HAP-1 (cell line): Measurements from ENCODE around the gene ANXA4.

Experiments used
- DNase-seq, 2 experiments: peaks; one replicate each; pipeline ENCODE4 v3.0.0-alpha.2; 2016 to 2020; ENCODE audit warnings: low spot score in 2 of 2
- H3K27me3 ChIP-seq: fragments of 250-450 bp; sonication (Bioruptor Pico); 2 replicates; pipeline ENCODE4 v1.5.1; 2020; ENCODE audit warnings: low read depth, mild to moderate bottlenecking, moderate library complexity
- H3K36me3 ChIP-seq: fragments of 250-450 bp; sonication (Bioruptor Pico); replicated peaks from 2 replicates; pipeline ENCODE4 v1.5.1; 2020; ENCODE audit warnings: mild to moderate bottlenecking
- H3K4me1 ChIP-seq: fragments of 250-450 bp; sonication (Bioruptor Pico); 2 replicates; pipeline ENCODE4 v1.5.1; 2020; ENCODE audit warnings: mild to moderate bottlenecking
- H3K4me3 ChIP-seq: fragments of 250-450 bp; sonication (Bioruptor Pico); 2 replicates; pipeline ENCODE4 v1.5.1; 2020; ENCODE audit warnings: mild to moderate bottlenecking, moderate library complexity
- H3K9me3 ChIP-seq: fragments of 250-450 bp; sonication (Bioruptor Pico); 2 replicates; pipeline ENCODE4 v1.5.1; 2020; ENCODE audit warnings: mild to moderate bottlenecking, moderate library complexity
- in situ Hi-C: fragments of 300-500 bp; cut with MboI; formaldehyde crosslinking; loops from 3 replicates; pipeline ENCODE4 v1.14.3; 2020; ENCODE audit warnings: low sequenced_read_pairs, inconsistent platforms, mixed read lengths

Gene ANXA4

DNA sequence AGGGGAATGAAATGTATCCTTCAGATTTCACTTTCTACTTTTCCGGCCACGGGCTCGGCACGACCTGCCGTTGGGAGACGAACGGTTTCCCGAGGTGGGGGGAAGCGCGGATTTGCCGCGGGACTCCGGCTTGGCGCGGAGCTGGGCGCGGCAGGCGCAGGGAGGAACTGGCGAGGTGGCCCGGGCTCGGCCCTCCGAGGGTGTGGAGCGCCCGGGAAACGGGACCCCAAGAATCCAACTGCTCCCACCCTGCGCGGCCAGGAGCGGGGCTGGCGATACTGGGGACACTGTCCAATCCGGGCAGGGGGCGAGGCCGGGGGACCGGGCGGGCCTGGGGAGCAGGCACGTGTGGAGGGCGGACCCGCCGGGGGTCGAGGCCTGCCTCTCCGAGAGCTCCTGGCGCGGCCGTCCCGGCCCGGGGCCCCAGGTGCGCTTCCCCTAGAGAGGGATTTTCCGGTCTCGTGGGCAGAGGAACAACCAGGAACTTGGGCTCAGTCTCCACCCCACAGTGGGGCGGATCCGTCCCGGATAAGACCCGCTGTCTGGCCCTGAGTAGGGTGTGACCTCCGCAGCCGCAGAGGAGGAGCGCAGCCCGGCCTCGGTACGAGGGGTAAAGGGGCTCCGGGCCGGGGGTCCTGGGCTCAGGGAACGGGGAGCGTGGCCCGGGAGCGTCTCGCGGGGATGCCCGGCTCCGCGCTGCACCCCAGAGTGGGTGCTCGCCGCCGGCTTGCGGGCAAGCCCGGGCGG is at the start of gene ANXA4:
Gene ANXA4 (plus strand): TSS at position 560 of the 747 bp plus-strand sequence. CDS start 39,432 bp downstream, outside the sequence.
- in situ Hi-C loops = no loop called here
- peaks cover 20% of the 10 kb centered on the region for H3K4me1 ChIP-seq

DNA sequence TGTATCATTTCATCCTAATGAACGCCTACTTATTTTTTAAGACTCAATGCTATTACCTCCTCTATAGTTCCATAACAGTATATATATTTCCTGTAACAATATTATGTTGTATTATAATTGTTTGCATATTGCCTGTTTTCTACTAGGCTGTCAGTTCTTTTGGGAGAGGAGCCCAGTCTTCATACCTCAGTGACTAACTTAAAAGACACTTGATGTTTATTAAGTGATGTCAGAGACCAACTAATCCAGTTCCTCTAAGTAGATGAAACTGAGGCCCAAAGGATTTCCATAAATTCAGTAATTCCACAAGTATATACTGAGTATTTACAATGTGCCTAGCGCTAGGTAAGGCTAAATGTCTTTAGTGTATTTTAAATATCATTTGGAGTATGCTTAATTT is 49.5 kb upstream of the ANXA4 start:
- Histone ChIP-seq H3K9me3 (no peaks in the 10 kb centered on the region), H3K4me1 (no peaks in the 10 kb centered on the region), H3K4me3 (no peak overlapping the region), H3K36me3 (no peaks in the 10 kb centered on the region), H3K27me3 (no peaks in the 10 kb centered on the region)
- in situ Hi-C loops = no loop called here
- DNase-seq = no peak

More for the DNA sequence above, at the start of gene ANXA4:
- peak; percentile 72 to 87 for DNase-seq
- H3K36me3 ChIP-seq = no peaks in the 10 kb centered on the region
- H3K27me3 ChIP-seq = no peaks in the 10 kb centered on the region
- H3K9me3 ChIP-seq = no peaks in the 10 kb centered on the region
- H3K4me3 ChIP-seq = peak within 1 kb of the TSS; percentile 57

DNA sequence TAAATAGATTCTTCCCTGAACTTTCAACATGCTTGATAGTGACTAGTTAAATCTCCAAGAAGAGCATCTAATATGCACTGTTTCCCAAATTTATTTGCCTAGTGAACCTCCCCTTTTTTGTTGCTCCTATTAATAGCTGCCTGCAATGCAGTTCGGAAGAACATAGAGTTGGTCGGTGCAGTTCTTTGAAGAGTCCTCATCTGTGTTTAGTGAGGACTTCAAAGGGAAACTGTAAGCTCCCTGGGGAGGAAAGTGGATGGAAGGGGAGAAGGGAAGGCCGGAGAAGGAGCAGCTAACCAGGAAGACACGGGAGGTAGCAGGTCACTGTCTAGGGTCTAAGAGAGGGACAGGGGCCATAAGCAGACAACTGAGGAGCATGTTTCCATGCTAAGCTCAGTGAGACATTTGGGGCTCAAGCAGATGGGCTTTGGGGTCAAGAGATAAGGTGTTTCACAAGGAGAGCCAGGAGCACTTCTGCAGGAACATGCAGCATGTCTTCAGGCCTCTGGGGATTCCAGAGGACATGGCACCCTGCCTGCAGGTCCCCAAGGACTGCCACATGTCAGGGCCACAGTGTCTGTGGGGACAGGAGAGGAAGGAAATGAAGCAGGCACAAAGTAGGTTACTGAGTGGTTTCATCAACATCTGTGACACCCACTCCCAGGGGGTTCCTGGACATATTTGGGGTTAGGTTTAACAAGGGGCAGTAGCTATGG is 48.7 kb upstream of the ANXA4 start:
- Histone ChIP-seq H3K9me3 (no peaks in the 10 kb centered on the region), H3K36me3 (no peaks in the 10 kb centered on the region), H3K4me1 (no peaks in the 10 kb centered on the region), H3K27me3 (no peaks in the 10 kb centered on the region), H3K4me3 (no peak overlapping the region)
- in situ Hi-C loops = no loop called here
- DNase-seq = no peak

DNA sequence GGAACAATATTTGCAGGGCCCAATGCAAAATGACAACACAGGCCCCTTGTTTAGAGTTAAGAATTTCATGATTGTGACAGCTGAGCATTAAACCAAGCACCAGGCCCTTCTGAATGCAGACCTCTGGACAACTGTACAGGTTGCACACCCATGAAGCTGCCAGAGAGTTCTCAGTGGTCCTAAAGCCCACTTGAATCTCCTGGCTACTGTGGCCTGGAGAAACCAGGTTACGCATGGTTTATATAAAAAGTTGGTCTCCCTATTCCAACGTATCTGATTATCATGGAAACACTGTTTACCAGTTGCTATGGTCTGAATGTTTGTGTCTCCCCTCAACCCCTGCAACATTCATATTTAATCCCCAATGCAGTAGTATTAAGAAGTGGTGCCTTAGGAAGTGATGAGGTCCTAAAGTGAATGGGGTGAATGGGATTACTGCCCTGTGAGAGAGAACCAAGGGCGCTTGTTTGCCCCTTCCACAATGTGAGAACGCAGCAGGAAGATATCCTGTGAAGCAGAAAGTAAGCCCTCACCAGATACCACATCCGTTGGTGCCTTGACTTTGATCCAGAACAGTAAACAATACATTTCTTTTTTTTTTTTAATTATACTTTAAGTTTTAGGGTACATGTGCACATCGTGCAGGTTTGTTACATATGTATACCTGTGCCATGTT is 48.0 kb upstream of the ANXA4 start:
- H3K9me3 ChIP-seq = no peaks in the 10 kb centered on the region
- no peaks in the 10 kb centered on the region for H3K4me1 ChIP-seq
- no peaks in the 10 kb centered on the region for H3K27me3 ChIP-seq
- H3K4me3 ChIP-seq = no peak overlapping the region
- DNase-seq = no peak
- in situ Hi-C loops = no loop called here
- no peaks in the 10 kb centered on the region for H3K36me3 ChIP-seq

DNA sequence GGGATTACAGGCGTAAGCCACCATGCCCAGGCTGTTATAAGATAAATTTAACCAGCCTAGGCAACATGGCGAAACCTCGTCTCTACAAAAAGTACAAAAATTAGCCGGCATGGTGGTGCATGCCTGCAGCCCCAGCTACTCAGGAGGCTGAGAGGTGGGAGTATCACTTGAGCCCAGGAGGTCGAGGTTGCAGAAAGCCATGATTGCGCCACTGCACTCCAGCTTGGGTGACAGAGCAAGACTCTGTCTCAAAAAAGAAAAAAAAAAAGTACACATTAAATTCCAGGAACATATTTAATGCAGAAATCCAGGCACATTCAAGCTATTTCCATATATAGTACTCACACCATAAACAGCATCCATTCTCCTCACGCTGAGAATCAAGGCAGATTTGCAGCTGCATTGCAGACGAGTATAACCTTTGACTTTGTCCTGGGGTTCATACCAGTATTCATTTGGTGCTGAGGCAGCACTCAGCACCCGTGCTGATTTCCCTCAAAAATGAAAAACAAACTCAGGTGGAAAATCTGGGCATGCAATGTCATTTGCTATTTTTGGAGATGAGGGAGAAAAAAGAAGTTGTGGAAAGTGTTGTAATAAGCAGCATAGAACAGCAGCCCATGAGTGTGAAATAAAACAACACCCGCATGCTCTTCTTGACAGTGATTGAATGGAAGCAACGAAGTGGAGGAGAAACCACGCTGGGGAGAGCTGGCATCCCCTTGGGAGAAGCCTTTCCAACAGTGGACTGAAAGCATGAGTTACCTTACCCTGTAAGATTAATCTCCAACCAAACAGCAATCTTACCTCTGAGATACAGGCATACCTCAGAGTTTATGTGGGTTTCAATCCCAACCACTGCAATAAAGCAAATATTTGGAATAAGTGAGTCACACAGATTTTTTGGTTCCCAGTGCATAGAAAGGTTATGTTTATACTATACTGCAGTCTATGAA is 46.8 kb upstream of the ANXA4 start:
- DNase-seq = no peak
- in situ Hi-C loops = no loop called here

DNA sequence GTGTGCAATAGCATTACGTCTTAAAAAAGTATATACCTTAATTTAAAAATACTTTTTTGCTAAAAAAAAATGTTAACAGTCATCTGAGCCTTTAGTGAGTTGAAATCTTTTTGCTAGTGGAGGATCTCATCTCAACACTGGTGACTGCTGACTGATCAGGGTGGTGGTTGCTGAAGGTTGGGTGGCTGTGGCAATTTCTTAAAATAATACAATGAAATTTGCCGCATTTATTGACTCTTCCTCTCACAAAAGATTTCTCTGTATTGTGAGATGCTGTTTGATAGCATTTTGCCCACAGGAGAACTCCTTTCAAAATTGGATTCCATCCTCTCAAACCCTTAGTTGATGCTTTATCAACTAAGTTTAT is 46.1 kb upstream of the ANXA4 start:
- no peaks in the 10 kb centered on the region for H3K36me3 ChIP-seq
- in situ Hi-C loops = no loop called here
- H3K27me3 ChIP-seq = peaks cover 2% of the 10 kb centered on the region; the same call in 1 of the 2 replicates
- no peaks in the 10 kb centered on the region for H3K9me3 ChIP-seq
- no peak for DNase-seq
- no peak overlapping the region for H3K4me3 ChIP-seq
- no peaks in the 10 kb centered on the region for H3K4me1 ChIP-seq

More for the DNA sequence above, 46.8 kb upstream of the ANXA4 start:
- Histone ChIP-seq H3K27me3 (no peaks in the 10 kb centered on the region), H3K36me3 (no peaks in the 10 kb centered on the region), H3K4me3 (no peak overlapping the region), H3K4me1 (no peaks in the 10 kb centered on the region), H3K9me3 (no peaks in the 10 kb centered on the region)

DNA sequence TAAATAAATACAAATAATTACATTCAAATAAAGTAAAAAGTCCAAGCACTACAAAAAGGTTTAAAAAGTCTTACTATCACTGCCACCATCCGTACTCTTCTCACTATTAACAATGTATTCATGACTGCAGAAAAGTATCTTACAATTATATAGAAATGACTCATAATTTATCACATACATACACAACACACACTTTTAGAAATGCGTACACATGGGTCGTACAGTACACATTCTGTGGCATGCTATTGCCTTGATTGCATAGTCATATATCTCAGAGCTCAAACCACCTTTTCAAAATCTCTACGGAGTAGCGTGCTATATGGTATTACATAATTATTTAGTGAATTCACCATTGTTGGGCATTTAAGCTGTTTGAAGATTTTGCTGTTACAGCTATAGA is 41.6 kb upstream of the ANXA4 start:
- Histone ChIP-seq H3K4me1 (no peaks in the 10 kb centered on the region), H3K36me3 (no peaks in the 10 kb centered on the region), H3K4me3 (no peak overlapping the region), H3K27me3 (peaks cover 2% of the 10 kb centered on the region; the same call in 1 of the 2 replicates), H3K9me3 (no peaks in the 10 kb centered on the region)
- in situ Hi-C loops = no loop called here
- DNase-seq = no peak

DNA sequence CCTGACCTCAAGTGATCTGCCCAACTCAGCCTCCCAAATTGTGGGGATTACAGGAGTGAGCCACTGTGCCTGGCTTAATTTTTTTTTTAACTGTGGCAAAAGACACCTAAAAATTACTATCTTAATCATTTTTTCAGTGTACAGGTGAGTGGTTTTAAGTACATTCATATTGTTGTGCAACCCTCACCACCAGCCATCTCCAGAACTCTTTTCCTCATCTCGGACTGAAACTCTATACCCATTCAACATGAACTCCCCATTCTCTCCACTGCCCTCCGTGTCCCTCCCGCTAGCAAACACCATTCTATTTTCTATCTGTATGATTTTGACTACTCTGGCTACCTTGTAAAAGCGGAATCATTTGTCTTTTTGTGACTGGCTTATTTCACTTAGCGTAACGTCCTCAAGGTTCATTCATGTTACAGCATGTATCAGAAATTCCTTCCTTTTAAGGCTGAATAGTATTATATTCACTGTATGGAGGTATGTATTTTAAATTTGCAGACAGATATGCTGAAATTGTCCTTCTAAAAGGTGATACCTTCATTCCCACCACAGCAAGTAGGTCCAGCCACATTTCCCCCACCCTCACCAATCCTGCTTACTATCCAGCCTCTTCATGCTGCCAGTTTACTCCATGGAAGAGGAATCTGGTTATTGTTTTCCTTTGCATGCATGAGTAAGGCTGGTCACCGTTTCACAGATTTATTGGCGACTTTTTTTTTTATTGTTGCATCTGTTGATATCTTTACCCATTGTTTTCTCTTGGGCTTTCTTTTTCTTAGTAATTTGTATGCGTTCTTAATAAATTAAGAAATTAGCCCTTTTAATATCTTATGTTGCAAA is 40.6 kb upstream of the ANXA4 start:
- no peak for DNase-seq
- in situ Hi-C loops = no loop called here
- Histone ChIP-seq H3K4me1 (no peaks in the 10 kb centered on the region), H3K9me3 (no peaks in the 10 kb centered on the region), H3K36me3 (no peaks in the 10 kb centered on the region), H3K27me3 (peaks cover 2% of the 10 kb centered on the region; the same call in 1 of the 2 replicates), H3K4me3 (no peak overlapping the region)

DNA sequence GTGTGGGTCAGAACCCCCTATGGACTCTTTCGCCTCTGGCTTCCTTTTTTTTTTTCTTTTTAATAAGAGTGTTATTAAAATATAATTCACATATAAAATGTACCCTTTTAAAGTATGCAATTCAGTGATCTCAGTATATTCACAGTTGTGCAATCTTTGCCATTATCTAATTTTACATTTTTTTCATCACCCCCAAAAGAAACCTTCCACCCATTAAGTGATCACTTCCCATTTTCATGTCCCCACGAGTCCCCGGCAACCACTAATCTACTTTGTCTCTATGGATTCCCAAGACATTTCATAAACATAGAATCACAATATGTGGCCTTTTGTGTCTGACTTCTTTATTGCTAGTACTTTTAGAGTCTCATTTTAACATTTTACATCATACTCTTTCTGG is 38.7 kb upstream of the ANXA4 start:
- no peak overlapping the region for H3K4me3 ChIP-seq
- H3K27me3 ChIP-seq = peaks cover 2% of the 10 kb centered on the region; the same call in 1 of the 2 replicates
- no peaks in the 10 kb centered on the region for H3K4me1 ChIP-seq
- no peaks in the 10 kb centered on the region for H3K36me3 ChIP-seq
- DNase-seq = no peak
- H3K9me3 ChIP-seq = no peaks in the 10 kb centered on the region
- in situ Hi-C loops = no loop called here

DNA sequence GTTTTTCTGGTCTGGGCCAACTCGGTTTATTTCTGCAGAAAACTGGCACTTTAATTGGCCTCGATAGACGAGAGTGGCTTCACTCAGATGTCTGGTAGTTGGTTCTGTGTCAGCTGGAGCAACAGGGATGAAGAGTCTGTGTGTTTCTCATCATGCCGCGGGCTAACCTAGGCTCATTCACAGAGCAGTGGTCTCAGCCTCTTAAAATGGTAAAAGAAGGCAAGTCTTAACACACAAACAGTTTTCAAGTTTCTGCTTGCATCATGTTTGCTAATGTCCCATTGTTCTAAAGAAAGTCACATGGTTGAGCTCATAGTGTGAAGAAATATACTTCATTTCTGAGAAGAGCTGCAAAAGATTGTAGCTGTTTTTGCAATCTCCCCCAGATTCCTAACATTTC is 37.5 kb upstream of the ANXA4 start:
- H3K4me3 ChIP-seq = no peak overlapping the region
- DNase-seq = no peak
- no peaks in the 10 kb centered on the region for H3K4me1 ChIP-seq
- peaks cover 2% of the 10 kb centered on the region; the same call in 1 of the 2 replicates for H3K27me3 ChIP-seq
- no peaks in the 10 kb centered on the region for H3K9me3 ChIP-seq
- H3K36me3 ChIP-seq = no peaks in the 10 kb centered on the region
- in situ Hi-C loops = no loop called here

DNA sequence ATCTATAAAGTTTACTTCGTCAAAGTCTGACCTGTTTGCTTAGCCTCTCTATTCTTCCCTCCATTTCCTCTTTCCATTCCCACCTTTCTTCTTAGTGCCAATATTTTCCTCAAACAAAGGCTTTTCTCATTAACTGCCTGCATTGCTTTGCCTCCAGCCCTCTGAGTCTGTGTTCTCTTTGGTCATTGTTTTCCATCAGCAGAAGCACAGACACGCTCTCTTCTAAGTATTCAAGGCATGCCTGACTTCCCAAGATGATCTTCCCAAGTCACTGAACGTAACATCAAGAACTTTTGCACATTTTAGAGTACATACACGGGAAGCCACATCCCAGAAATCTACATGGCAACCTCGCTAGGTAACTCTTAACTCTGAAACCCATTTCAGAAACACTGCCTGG is 32.6 kb upstream of the ANXA4 start:
- H3K36me3 ChIP-seq = no peaks in the 10 kb centered on the region
- no peaks in the 10 kb centered on the region for H3K27me3 ChIP-seq
- no peak for DNase-seq
- in situ Hi-C loops = no loop called here
- H3K4me3 ChIP-seq = no peak overlapping the region
- H3K4me1 ChIP-seq = no peaks in the 10 kb centered on the region
- H3K9me3 ChIP-seq = no peaks in the 10 kb centered on the region

DNA sequence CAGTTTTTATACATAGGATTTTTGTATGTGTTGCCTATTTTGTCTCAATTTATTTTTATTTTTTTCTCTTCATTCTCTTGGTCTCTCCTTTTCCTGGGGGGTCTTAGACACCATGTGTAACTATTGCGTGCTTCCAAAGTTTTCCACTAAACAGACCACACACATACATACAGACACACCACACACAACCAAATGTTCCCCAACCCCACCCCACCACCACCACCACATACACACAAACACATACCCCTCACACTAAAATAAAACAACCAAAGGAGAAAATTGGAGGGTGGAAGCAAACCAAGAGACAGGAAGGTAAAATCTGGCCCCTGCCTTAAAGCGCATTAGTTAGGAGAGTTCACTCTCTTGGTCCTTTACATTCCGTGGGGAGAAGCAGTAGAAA is 30.0 kb upstream of the ANXA4 start:
- Histone ChIP-seq H3K36me3 (no peaks in the 10 kb centered on the region), H3K4me3 (no peak overlapping the region), H3K27me3 (no peaks in the 10 kb centered on the region), H3K4me1 (no peaks in the 10 kb centered on the region), H3K9me3 (no peaks in the 10 kb centered on the region)
- DNase-seq = no peak
- in situ Hi-C loops = loop anchor here (5.0 kb wide), 1 partner anchor 145 kb away; no protein-coding TSS in a partner anchor
